Colonic mucosa (tissue), 4 donors: Measurements from ENCODE around the gene ARHGAP10. TPM values are rescaled to one million over a fixed set of nuclear protein-coding genes. Genes with fewer than 3 reads are reported as not detected.

ENCODE experiments used
- DNase-seq: peaks from one replicate; pipeline ENCODE4 v3.0.0-alpha.2; 2020
- H3K27ac ChIP-seq: fragments of 200-600 bp; one replicate; pipeline ENCODE4 v1.8.0; 2021
- H3K27me3 ChIP-seq: fragments of 200-600 bp; one replicate; pipeline ENCODE4 v1.8.0; 2021
- H3K36me3 ChIP-seq: fragments of 200-600 bp; one replicate; pipeline ENCODE4 v1.8.0; 2021
- H3K4me1 ChIP-seq: fragments of 200-600 bp; one replicate; pipeline ENCODE4 v1.8.0; 2021; ENCODE audit warnings: mild to moderate bottlenecking
- H3K4me3 ChIP-seq: fragments of 200-600 bp; one replicate; pipeline ENCODE4 v1.8.0; 2021
- H3K9ac ChIP-seq, 2 donors: one replicate each; pipeline ENCODE4 v1.7.0; 2013; ENCODE audit warnings: control low read depth in 2 of 2, low read depth in 2 of 2, low read length in 2 of 2
- H3K9me3 ChIP-seq: fragments of 200-600 bp; one replicate; pipeline ENCODE4 v1.8.0; 2021
- CTCF ChIP-seq: fragments of 200-600 bp; IDR thresholded peaks from one replicate; pipeline ENCODE4 v1.8.0; 2022; ENCODE audit warnings: antibody characterized with exemption, mild to moderate bottlenecking
- intact Hi-C: fragments of 100-400 bp; cut with DNase I; formaldehyde crosslinking; loops from one replicate; pipeline ENCODE4 v1.14.1; 2022
- total RNA-seq, 2 donors: library from RNA; stranded (reverse); fragmentation: NEBNext Ultra II Directional in 1 of 2; extraction: Animal tissue kit (Norgen Biotek cat#: 25700) in 1 of 2; gene quantifications; one replicate each; pipeline ENCODE4 v1.2.1, GENCODE V29; 2021
- donor health status: healthy.
- donor health status: DM: no; HTN: no; CAD: no.
- donor health status: DM: no; HTN: no; CAD: no.

The ARHGAP10 gene
- total RNA-seq, 2 donors from 2014 or later, result 4.4 to 7.1 TPM

DNA sequence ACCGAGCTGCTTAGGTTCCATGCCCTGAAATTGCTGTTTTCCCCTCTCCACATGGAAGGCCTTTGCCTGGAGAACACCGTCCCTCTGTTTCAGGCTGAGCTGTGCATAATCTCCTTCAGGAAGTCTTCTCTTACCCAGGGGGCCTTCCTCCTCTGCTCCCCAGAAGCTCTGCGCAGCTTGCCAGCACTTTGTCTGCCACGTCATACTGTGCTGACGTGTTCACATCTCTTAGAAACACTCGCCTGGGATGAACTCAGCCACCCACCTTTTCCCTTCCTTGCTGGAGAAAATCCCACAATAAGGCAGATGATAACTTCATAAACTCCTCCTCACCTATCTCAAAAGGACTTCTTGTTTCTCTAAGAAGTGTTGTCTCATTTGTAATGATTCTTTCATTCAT, 110.7 kb downstream of the ARHGAP10 start:
- H3K27ac ChIP-seq, result no peak overlapping the region
- TF ChIP-seq CTCF, result no peak
- intact Hi-C loops, result no loop called here

DNA sequence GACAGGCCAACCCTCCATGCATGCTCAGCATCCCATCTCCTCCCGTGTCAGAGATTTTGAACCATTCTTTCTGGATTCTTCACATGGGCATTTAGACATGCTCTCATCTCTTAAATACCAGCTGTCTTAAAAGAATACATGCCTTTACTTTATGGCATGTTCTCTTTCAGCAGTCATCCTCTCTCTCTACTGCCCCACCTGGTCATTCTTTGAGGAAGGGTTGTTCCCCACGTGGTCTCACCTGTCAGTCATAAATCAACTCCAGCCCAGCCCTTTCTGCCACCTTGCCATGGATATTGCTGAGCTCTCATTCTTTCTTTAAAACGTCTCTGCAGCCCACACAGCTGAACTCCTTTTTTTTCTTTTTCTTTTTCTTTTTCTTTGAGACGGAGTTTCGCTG, 111.3 kb downstream of the ARHGAP10 start:
- no peak overlapping the region for H3K9ac ChIP-seq
- TF ChIP-seq CTCF, result no peak
- H3K27me3 ChIP-seq, result no peaks in the 10 kb centered on the region
- H3K4me3 ChIP-seq, result no peak overlapping the region
- H3K9me3 ChIP-seq, result no peaks in the 10 kb centered on the region
- intact Hi-C loops, result no loop called here
- H3K36me3 ChIP-seq, result no peaks in the 10 kb centered on the region
- peak; percentile 45 for DNase-seq
- no peak overlapping the region for H3K27ac ChIP-seq
- H3K4me1 ChIP-seq, result no peaks in the 10 kb centered on the region

More for the DNA sequence above, 110.7 kb downstream of the ARHGAP10 start:
- Histone ChIP-seq H3K4me1 (no peaks in the 10 kb centered on the region), H3K4me3 (no peak overlapping the region), H3K27me3 (no peaks in the 10 kb centered on the region), H3K9ac (no peak overlapping the region), H3K36me3 (no peaks in the 10 kb centered on the region), H3K9me3 (no peaks in the 10 kb centered on the region)
- DNase-seq, result no peak

GRCh38 chr4:147844781-147845180, 112.9 kb downstream of the ARHGAP10 start:
- no peak for TF ChIP-seq CTCF
- no peaks in the 10 kb centered on the region for H3K36me3 ChIP-seq
- no peaks in the 10 kb centered on the region for H3K27me3 ChIP-seq
- H3K9ac ChIP-seq, result no peak overlapping the region
- H3K27ac ChIP-seq, result no peak overlapping the region
- DNase-seq, result no peak
- no peaks in the 10 kb centered on the region for H3K9me3 ChIP-seq
- intact Hi-C loops, result no loop called here
- H3K4me1 ChIP-seq, result no peaks in the 10 kb centered on the region
- H3K4me3 ChIP-seq, result no peak overlapping the region

GRCh38 chr4:147846318-147847155, 114.6 kb downstream of the ARHGAP10 start:
- no peak overlapping the region for H3K27ac ChIP-seq
- TF ChIP-seq CTCF, result no peak
- intact Hi-C loops, result no loop called here

DNA sequence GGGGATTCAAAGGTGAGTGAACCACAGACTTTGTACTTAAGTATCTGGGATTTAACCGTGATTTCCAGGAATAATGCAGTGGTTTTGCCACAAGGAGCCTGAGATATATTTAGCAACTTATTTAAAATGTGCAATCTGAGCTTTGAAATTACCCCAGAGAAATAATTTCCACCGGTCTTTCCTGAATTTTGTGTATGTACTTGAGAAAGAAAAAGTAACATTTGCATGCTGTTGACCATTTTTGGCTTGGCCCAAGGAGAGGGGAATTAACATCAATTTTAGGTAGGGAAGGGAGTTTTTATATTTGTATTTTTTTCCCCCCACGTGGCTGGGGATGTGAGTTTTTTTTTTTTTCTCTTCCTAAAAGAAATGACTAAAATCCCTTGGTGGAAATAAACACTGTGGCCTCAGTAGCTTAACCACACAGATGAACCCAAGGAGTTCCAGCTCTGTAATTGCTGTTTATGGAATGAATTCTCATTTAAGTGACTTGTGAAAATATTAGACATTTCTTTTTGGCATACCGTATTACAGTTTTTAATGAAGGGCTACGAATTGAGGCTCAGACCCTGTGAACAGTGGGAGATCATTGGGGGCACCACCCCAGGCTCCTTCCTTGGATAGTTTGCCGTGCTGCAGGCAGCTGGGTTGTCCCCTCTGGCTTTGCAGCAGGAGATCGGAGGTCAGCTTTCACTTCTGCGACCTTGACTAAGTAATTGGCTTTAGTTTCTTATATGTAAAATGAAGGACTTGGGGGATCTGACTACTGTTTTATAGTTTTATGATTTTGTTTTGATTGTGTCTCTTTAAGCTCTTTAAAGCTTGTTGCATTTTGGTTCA, 116.1 kb downstream of the ARHGAP10 start:
- TF ChIP-seq CTCF, result no peak
- no peak overlapping the region for H3K4me3 ChIP-seq
- H3K27ac ChIP-seq, result no peak overlapping the region
- DNase-seq, result no peak
- H3K9me3 ChIP-seq, result no peaks in the 10 kb centered on the region
- no peaks in the 10 kb centered on the region for H3K4me1 ChIP-seq
- no peaks in the 10 kb centered on the region for H3K36me3 ChIP-seq
- H3K27me3 ChIP-seq, result no peaks in the 10 kb centered on the region
- intact Hi-C loops, result no loop called here
- H3K9ac ChIP-seq, result no peak overlapping the region

More at GRCh38 chr4:147846318-147847155, 114.6 kb downstream of the ARHGAP10 start:
- no peaks in the 10 kb centered on the region for H3K36me3 ChIP-seq
- H3K27me3 ChIP-seq, result no peaks in the 10 kb centered on the region
- H3K9ac ChIP-seq, result no peak overlapping the region
- H3K4me3 ChIP-seq, result no peak overlapping the region
- no peak for DNase-seq
- no peaks in the 10 kb centered on the region for H3K4me1 ChIP-seq
- H3K9me3 ChIP-seq, result no peaks in the 10 kb centered on the region
